HG03442 (cell line): Measurements from ENCODE around the gene COX5B.
A peak's percentile ranks its signal among the peaks of the same experiment; 100 is the strongest.
"Not testable (repeated sequence)": the region's sequence is repeated elsewhere in the genome, so short reads cannot be mapped to it uniquely, and the experiment has no call there.

Experiments used
- ATAC-seq: cut with Tn5 transposase; IDR thresholded peaks from one replicate; pipeline ENCODE4 v1.9.1; 2021; ENCODE audit warnings: mild to moderate bottlenecking, moderate library complexity; ENCODE audit not compliant: unreplicated experiment

The COX5B gene

DNA sequence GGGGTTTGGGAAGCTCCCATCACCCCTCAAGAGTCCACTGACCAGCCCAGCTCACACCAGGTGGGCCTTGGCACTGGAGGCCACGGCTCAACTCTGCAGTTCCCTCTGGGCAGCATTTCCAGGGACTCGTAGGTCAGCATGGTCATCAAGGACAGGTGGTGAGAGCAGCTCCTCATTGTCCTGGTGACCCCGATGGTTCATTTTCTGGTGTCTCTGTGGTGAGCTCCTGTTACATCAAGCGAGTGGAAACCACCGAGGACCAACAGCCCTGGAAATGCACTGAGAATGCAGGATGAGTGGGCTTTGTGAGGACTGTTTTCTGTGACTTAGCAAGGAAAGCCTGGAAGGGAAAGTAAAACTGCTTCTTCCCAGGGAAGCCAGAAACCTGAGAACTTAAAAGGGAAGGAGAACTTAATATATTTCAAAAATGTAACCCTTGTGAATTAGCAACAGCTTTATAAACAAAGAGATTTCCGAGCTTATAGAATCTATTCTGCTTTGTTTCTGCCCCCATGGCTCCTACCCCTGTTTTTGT lies 26.8 kb downstream of the COX5B start:
- not testable (repeated sequence) for ATAC-seq

DNA sequence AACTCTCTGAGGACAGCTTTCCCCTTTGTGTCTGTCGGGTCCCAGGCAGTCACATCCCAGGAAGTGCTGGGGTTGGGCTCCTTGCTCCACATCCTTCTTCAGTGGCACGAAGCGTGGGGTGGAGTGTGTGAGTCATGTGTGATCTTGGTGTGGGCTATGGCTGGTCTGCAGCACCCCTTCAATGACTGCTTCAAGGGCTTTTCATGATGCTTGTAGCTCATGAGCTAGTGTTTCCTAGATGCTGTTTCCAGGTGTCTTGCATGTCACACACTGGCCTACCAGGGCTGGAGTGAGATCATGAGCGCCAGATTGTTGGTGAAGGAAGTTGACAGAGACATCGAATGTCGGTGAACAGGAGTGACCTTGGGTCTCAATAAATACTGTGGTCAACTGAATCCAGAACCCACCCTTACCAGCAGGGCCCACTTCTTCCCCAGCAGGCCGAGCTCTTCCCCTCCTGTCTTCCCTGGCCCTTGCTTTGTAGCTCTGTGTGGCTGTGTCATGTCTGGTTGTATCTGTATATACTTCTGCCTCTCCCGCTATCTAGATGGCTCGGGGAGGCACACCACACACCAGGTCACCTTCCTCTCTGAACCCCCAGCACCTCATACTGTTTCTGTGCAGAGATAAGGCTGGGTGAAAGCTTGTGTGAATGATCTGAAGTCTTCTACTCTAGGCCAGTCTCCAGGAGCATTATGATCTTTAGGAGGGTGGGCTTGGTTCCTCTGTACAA lies 27.5 kb downstream of the COX5B start:
- ATAC-seq: no peak

DNA sequence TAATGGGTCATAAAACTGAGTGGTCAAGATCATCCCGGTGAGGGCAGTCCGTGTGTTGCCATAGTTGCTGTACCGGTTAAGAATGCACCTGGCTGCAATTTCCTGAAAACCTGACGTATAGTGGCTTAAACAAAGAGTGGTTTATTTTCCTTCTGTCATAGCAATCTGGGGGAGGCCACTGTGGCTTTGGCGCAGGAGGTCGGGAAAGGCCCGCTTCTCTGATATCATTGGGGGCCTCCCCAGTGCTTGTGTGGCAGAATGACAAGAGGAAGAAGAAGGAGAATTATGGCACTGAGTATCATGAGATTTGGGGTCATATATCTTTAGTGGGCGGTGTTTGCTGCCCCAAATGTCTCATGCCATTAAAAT lies 28.0 kb downstream of the COX5B start:
- peak; percentile 57 for ATAC-seq

DNA sequence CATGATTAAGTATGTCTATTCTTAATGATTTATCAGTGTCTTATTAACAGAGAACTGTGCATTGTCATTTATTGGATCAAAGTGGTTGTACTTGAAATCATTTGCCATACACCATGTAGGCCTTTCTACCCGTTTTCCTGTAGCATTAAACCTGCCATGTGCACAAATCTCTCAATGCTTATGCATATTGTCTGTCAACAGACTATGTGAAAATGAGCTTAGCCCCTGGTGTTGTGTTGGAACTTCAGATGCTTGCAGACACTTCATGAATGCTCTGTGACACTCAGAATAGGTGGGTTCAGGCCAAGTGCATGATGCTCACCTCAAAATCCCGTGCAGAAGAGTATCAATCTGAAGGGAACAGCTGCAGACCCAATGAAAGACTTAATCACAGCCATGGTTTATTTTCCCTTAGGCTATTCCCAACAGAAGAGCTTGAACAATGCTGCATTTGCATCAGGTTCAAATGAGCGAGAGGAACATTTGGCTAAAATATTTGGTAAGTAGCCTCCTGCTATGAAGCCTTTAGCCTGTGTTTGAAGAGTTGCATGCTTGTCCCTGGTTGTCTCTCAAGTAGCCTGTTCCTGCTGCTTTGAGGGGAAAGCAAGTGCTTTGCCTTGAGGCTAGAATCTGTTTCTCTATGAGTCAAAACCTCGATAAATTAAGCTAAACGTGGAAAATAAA lies 29.7 kb downstream of the COX5B start:
- no peak for ATAC-seq

DNA sequence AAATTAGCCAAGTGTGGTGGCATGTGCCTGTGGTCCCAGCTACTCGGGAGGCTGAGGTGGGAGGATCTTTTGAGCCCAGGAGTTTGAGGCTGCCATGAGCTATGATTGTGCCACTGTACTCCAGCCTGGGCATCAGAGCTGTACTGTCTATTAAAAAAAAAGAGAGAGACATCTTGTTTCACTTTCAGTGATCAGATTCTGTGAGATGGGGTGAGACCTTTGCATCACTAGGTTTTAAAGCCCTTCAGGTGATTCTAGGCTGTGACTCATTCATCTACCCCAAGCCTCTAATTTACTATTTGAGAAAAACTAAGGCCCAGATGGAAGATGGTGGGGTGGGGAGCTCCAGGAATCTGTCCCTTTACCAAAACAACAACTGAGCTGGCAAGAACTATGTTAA lies 30.8 kb downstream of the COX5B start:
- no peak for ATAC-seq

DNA sequence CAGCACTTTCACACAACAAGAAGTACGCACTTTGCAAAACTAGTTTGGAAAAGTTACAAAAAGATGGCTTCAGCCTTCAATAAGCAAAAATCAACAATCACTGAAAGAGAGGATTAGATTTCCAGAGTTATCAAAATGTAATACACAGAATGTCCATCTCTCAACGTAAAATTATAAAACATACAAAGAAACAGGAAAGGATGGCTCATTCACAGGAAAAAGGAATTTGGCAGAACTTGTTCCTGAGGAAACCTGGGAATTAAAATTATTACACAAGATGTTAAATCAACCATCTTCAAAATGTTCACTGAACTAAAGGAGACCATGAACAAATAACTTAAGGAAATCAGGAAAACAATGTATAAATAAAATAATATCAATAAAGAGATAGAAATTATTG lies 31.6 kb downstream of the COX5B start:
- no peak for ATAC-seq

DNA sequence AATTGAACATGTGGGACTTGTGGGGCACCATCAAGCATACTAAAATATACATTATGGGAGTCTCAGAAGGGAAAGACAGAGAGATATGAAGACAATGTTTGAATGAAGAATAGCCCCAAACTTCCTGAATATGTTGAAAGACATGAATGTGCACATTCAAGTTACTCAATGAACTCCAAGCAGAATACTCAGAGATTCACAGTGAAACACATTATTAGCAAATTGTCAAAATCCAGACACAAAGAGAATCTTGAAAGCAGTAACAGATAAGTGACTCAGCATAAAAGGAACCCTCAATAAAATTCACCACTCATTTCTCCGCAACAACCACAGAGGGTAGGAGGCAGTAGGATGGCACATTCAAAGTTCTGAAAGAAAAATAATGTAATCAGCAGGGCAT lies 32.4 kb downstream of the COX5B start:
- no peak for ATAC-seq

DNA sequence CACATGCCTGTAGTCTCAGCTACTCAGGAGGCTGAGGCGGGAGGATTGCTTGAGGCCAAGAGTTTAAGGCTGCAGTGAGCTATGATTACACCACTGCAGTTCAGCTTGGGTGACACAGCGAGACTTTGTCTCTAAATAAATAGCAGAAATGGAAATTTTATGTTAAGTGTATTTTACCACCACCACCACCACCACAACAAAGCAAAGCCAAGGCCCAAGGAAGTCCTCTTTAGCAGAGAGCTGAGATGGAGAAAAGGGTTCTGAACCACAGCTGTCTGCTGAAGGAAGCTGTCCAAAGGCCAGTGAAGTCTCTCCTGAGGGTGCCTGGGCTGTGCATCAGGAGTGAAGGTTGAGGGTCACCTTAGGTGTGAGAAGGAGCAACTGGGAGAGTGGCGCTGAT lies 41.4 kb downstream of the COX5B start:
- ATAC-seq: not testable (repeated sequence)

DNA sequence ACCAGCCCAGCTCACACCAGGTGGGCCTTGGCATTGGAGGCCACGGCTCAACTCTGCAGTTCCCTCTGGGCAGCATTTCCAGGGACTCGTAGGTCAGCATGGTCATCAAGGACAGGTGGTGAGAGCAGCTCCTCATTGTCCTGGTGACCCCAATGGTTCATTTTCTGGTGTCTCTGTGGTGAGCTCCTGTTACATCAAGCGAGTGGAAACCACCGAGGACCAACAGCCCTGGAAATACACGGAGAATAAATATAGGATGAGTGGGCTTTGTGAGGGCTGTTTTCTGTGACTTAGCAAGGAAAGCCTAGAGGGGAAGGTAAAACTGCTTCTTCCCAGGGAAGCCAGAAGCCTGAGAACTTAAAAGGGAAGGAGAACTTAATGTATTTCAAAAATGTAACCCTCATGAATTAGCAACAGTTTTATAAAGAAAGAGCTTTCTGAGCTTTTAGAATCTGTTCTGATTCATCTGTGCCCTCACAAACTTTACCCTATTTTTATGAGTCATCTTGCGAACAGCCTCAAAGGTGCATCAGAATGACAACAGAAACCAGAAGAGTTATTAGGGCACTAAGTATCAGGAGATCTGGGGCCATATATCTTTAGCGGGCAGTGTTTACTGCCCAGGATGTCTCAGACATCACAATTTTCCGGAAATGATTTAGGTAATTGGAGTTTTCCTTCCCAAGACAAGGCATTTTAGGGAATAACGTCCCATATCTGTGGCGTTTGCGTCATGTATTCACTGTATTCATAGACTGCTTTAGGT lies 42.4 kb downstream of the COX5B start:
- ATAC-seq: peak; percentile 63

DNA sequence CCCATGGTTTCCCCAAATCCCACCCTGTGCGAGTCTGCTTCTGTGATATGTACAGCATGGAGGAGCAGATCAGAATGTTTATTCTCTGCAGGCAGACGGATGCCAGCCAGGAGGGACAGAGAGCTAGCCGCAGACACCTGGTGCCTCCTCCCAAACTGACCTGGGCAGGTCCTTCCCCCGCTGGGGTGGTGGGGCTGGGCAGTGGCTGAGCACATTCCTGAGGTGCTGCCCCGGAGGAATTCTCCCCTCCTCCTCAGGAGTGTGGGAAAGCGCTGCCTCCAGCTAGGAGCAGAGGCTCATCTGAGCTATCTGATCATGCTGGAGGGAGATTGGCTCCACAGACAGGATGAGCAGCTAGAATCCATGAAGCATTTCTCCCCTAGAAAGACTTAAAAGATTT lies 45.3 kb downstream of the COX5B start:
- ATAC-seq: no peak

DNA sequence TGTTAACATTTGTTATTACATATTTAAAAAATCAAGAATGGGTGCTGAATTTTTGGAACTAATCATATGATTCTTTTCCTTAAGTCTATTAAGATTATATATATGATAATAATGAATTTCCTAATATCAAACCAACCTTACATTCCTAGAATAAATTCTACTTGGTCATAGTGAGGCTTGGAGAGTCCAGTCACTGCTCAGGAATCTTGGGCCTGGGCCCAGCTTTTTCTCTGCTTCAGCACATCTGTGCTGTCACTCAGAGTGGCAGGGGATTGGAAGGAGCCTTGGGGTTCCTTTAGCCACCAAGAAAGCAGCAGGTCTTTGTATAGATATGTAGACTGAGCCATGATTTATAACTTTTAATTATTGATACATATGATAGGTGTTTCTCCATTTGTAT lies 47.6 kb downstream of the COX5B start:
- ATAC-seq: no peak

DNA sequence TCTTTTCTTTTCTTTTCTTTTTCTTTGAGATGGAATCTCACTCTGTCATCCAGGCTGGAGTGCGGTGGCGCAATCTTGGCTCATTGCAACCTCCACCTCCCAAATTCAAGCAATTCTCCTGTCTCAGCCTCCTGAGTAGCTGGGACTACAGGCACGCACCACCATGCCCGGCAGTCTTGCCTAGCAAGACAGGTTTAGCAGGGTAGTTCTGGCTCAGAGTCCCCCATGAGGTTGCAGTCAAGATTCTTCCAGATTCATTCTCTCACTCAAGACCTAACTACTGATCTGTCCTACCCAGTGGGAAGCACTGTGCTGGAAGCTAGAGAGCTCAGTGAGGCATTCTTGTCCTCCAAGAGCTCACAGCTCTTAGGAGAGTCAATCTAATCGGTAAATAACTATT lies 49.9 kb downstream of the COX5B start:
- no peak for ATAC-seq

DNA sequence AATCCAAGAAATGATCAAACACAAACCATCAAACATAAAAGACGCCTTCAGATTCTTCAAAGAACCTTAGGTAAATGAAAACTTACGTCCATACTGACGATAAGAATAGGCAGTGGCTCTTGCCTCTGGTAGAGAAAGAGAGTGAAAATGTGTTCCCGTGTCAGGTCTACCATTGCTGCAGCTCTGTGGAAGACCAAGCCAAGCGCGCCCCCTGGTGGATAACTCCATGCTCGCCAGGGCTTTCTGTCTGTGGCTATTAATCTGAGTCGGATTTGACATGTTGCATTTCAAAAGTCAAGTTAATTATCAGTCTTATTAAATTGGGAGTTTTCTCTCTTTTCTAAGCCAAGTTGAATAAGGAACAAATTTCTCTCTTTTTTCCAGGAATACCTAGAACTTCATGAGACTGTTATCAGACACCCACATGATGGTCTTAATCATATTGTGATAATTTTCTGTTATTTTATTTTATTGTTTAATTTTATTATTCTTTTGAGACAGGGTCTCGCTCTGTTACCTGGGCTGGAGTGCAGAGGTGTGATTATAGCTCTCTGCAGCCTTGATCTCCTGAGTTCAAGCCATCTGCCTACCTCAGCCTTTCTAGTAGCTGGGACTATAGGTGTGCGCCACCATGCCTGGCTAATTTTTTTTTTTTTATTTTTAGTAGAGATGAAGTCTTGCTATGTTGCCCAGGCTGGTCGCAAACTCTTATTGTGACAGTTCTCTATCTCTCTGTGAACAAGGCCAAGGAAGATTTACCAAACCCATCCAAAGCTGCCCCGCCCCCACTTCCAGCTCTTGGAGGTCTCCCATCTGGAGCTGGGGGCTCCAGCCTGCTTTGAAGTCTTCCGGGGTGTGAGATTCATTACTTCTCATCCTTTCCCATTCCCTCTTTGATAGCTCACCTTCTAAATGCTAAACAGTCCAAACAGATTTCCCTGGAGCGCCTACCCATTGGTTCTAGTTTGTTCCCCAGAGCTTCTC lies 51.7 kb downstream of the COX5B start:
- peak; percentile 55 for ATAC-seq
